ENCODE measurements around the gene EDN3. TPM values are rescaled to one million over a fixed set of nuclear protein-coding genes. Genes with fewer than 3 reads are reported as not detected.

EDN3 gene
- polyA plus RNA-seq, 1 donor (not counting 4 experiments of a cell fraction or from before 2014, with no cell fraction given) = not detected

DNA sequence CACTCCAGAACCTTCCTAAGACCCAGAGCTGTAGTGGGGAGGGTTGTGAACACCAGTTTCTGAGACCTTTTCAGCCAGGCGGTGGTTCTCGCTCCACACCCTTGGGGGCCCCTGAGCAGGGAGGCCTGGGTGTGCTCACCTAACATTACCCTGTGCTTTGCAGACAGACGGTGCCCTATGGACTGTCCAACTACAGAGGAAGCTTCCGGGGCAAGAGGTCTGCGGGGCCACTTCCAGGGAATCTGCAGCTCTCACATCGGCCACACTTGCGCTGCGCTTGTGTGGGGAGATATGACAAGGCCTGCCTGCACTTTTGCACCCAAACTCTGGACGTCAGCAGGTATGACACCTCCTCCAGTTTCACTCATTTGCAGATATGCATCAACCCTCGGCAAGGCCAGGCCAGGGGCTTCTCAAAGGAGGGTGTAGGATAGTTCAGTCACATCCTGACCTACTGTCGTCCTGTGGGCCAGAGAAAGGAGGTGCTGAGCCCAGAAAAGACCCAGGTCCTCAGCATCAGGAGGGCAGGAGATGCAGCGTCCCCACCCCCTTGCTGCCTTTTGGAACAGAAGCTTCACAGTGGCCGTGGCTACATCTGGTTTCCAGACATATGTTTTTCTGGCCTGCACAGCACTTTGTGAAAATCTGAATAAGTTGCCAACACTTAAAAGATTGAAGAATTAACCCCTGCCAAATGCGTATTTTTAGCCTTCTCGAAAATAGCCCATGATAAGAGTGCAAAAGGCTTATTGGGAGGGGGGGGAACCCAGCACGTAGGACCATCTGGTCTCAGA lies 20.6 kb downstream of the EDN3 start:
- Histone ChIP-seq H3K9ac (ENCODE audit: control insufficient read depth, extremely low read depth, insufficient read depth, low read length) (no peak overlapping the region), H4K20me1 (ENCODE audit: control insufficient read depth, extremely low read depth, insufficient read depth, low read length) (no peaks in the 10 kb centered on the region), H3K27me3 (ENCODE audit: control insufficient read depth, extremely low read depth, insufficient read depth, low read length) (no peaks in the 10 kb centered on the region), H3K36me3 (ENCODE audit: control insufficient read depth in 2 of 2, extremely low read depth in 1 of 2, insufficient read depth in 2 of 2, low read length in 2 of 2) (no peaks in the 10 kb centered on the region), H2AFZ (ENCODE audit: control insufficient read depth, low read length) (no peak overlapping the region), H3K27ac (ENCODE audit: control insufficient read depth, insufficient read depth, low read length) (no peak overlapping the region), H3K4me3 (ENCODE audit: control insufficient read depth in 2 of 3, extremely low read depth in 1 of 3, insufficient read depth in 2 of 3, low read depth in 1 of 3, low read length in 3 of 3) (no peak overlapping the region), H3K4me2 (ENCODE audit: control insufficient read depth, extremely low read depth, insufficient read depth, low read depth, low read length) (no peak overlapping the region), H3K4me1 (ENCODE audit: control insufficient read depth, extremely low read depth, insufficient read depth, low read length) (no peaks in the 10 kb centered on the region), H3K9me1 (ENCODE audit: control insufficient read depth, extremely low read depth, insufficient read depth, low read length) (no peaks in the 10 kb centered on the region), H3K79me2 (ENCODE audit: control insufficient read depth, insufficient read depth, low read length) (no peaks in the 10 kb centered on the region), H3K9me3 (ENCODE audit: control insufficient read depth, low read depth, low read length) (no peaks in the 10 kb centered on the region)
- DNase-seq (ENCODE audit: low read depth, low spot score) (no peak), FAIRE-seq (no peak)
- dilution Hi-C loops (cut with MboI; ENCODE audit: extremely low pct_ligation_motif_present, low sequenced_read_pairs) = no loop called here
- no peak for TF ChIP-seq EZH2 (IDR thresholded peaks at IDR 0.05; ENCODE audit: low read length)
- TF ChIP-seq, protein P1, sequence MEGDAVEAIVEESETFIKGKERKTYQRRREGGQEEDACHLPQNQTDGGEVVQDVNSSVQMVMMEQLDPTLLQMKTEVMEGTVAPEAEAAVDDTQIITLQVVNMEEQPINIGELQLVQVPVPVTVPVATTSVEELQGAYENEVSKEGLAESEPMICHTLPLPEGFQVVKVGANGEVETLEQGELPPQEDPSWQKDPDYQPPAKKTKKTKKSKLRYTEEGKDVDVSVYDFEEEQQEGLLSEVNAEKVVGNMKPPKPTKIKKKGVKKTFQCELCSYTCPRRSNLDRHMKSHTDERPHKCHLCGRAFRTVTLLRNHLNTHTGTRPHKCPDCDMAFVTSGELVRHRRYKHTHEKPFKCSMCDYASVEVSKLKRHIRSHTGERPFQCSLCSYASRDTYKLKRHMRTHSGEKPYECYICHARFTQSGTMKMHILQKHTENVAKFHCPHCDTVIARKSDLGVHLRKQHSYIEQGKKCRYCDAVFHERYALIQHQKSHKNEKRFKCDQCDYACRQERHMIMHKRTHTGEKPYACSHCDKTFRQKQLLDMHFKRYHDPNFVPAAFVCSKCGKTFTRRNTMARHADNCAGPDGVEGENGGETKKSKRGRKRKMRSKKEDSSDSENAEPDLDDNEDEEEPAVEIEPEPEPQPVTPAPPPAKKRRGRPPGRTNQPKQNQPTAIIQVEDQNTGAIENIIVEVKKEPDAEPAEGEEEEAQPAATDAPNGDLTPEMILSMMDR (optimal IDR thresholded peaks at IDR 0.05 in 1 of 3, IDR thresholded peaks at IDR 0.05 in 1 of 3, conservative IDR thresholded peaks at IDR 0.05 in 1 of 3; ENCODE audit: extremely low read depth in 1 of 3, insufficient read depth in 2 of 3, low read length in 3 of 3) = no peak

DNA sequence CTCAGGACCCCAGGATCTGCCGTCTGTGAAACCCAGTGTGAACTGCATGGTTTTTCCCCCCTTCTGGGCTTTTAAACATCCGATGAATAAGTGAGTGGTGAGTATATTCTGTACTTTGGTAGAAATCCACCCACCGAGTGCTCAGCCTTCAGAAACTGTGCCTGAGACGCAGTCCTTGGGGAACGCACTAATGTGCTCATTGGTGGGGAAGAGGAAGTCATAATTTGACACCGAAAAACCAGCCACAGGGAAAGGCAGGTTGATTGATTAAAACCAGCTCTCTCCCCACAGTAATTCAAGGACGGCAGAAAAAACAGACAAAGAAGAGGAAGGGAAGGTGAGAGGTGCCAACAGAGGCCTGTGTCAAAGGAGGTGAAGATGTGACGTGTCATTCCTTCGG lies 21.7 kb downstream of the EDN3 start:
- DNase-seq (ENCODE audit: low read depth, low spot score) = no peak
- Histone ChIP-seq H3K4me3 (ENCODE audit: control insufficient read depth in 2 of 3, extremely low read depth in 1 of 3, insufficient read depth in 2 of 3, low read depth in 1 of 3, low read length in 3 of 3) (no peak overlapping the region), H3K4me1 (ENCODE audit: control insufficient read depth, extremely low read depth, insufficient read depth, low read length) (no peaks in the 10 kb centered on the region), H3K9ac (ENCODE audit: control insufficient read depth, extremely low read depth, insufficient read depth, low read length) (no peak overlapping the region), H2AFZ (ENCODE audit: control insufficient read depth, low read length) (no peak overlapping the region), H3K27ac (ENCODE audit: control insufficient read depth, insufficient read depth, low read length) (no peak overlapping the region), H3K9me3 (ENCODE audit: control insufficient read depth, low read depth, low read length) (no peaks in the 10 kb centered on the region), H3K79me2 (ENCODE audit: control insufficient read depth, insufficient read depth, low read length) (no peaks in the 10 kb centered on the region), H3K4me2 (ENCODE audit: control insufficient read depth, extremely low read depth, insufficient read depth, low read depth, low read length) (no peak overlapping the region), H3K27me3 (ENCODE audit: control insufficient read depth, extremely low read depth, insufficient read depth, low read length) (no peaks in the 10 kb centered on the region), H3K36me3 (ENCODE audit: control insufficient read depth in 2 of 2, extremely low read depth in 1 of 2, insufficient read depth in 2 of 2, low read length in 2 of 2) (no peaks in the 10 kb centered on the region), H3K9me1 (ENCODE audit: control insufficient read depth, extremely low read depth, insufficient read depth, low read length) (no peaks in the 10 kb centered on the region), H4K20me1 (ENCODE audit: control insufficient read depth, extremely low read depth, insufficient read depth, low read length) (no peaks in the 10 kb centered on the region)
- dilution Hi-C loops (cut with MboI; ENCODE audit: extremely low pct_ligation_motif_present, low sequenced_read_pairs) = no loop called here
- no peak for FAIRE-seq
- no peak for TF ChIP-seq EZH2 (IDR thresholded peaks at IDR 0.05; ENCODE audit: low read length)
- TF ChIP-seq, protein P1 (optimal IDR thresholded peaks at IDR 0.05 in 1 of 3, IDR thresholded peaks at IDR 0.05 in 1 of 3, conservative IDR thresholded peaks at IDR 0.05 in 1 of 3; ENCODE audit: extremely low read depth in 1 of 3, insufficient read depth in 2 of 3, low read length in 3 of 3) = no peak

Data from keratinocyte (primary cell).